HL-60/S4 treated with phorbol 12-myristate 13-acetate at 8.2 ng/mL for 4 days and 3 days (cell line): ENCODE data around the gene EVA1C.
"Not testable (repeated sequence)": the region's sequence is repeated elsewhere in the genome, so short reads cannot be mapped to it uniquely, and the experiment has no call there.

Experiments
- in situ Hi-C: fragments of 300-500 bp; cut with MboI; formaldehyde crosslinking; loops from 2 replicates; pipeline ENCODE4 v1.15.0; 2022; ENCODE audit warnings: low sequenced_read_pairs

EVA1C gene

DNA sequence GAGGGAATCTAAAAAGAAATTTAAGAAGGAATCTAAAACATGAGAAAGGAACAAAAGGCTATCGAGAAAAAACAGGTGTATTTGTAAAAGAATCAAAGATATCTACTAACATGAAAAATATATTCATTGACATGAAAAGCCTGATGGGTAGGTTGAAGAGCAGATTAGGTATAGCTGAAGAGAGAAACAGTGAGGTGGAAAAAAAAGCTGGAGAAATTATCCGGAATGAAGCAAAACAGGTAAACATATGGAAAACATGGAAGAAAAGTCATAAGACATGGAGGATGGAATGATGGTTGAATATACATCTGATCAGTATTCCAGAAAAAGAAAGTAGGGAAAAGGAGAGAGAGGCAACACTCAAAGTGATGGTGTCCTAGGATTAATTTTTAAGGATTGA is 9.6 kb downstream of the EVA1C start:
- in situ Hi-C loops: loop anchor here (25.0 kb wide), 1 partner anchor 165 kb away; the partner anchor contains the start of gene TCP10L

DNA sequence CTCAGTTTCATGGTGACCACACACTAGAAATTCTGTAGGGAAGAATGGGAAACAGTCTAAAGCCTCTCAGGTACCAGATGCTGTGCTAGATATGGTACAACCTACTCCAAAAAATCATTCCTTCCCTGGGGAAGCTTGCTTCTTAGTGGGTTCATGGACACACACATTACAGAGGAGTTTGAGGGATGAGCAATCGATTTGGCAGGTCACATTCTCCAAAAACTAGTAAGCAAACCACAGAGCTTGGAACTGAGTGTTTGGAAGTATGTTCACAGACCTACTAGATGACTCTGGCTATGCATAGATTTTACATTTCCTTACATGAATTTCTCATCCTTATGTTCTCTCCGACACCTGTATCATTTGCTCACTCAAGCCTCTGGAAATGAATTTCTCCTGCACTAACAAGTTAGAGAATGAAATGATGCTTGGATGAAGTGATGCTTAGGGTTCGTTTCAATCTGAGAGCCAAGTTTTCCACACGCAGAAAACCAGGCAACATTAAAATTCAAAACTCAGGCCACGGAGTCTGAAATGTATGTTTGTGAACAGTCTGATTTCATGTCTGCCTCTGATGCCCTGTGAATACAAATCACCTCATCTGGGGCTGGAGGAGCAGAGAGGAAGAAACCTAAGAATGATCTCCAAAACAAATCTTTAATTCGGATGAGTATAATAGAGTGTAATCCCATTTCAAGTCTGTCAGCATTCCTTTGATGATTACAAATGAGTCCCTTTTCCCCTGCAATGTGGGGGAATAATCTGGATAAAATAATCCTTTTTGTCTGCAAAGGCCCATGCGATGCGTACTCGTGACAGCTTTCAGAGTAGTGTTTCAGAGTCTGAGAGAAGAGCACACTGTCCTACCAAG is 11.0 kb downstream of the EVA1C start:
- in situ Hi-C loops: loop anchor here (25.0 kb wide), 1 partner anchor 164 kb away; the partner anchor contains the start of gene TCP10L

DNA sequence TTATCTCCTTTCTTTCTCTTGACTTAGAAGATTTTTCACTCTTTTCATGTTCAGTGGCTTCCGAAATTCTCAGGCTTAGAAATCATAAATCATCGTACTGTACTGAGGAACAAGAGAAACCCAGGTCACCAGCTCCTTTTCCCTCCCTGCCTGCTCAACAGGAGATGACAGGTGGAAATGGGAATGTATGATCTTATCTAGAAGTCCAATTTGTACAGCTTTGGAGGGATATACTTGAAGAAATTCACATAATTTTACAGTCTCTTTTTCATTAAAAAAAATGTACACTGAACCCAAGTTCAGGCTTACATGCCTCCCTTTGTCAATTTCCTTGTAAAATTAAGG is 11.7 kb downstream of the EVA1C start:
- in situ Hi-C loops: loop anchor here (25.0 kb wide), 1 partner anchor 163 kb away; the partner anchor contains the start of gene TCP10L

DNA sequence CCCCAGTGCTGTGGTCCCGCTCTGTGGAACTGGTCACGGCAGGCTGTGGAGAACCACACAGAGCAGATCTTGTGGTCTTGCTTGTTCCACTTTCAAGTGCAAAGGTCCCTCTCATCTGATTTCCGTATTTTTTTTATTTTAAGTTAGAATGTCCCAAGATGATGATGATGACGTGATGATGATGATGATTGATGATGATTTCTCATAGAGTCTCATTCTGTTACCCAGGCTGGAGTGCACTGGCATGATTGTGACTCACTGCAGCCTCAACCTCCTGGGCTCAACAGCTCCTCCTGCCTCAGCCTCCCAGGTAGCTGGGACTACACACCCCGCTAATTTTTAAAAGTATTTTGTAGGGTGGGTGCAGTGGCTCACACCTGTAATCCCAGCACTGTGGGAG is 12.2 kb downstream of the EVA1C start:
- in situ Hi-C loops: loop anchor here (25.0 kb wide), 1 partner anchor 163 kb away; the partner anchor contains the start of gene TCP10L

DNA sequence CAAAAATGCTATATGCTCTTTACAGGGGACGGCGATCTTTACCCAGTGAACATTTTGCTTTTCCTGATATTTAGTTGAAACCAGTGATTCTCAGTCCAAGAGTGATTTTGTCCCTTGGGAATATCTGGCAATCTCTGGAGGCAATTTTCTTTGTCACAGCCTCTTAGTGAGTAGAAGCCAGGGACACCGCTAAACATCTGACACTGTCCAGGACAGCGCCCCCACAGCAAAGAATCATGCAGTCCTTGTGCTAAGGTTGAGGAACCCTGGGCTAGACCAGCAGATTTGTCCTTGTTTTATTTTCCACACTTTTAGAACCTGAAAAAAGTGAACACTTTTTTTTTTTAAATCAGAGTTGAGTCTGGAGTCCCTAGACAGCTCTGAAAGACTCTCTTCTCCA is 13.1 kb downstream of the EVA1C start:
- in situ Hi-C loops: no loop called here

DNA sequence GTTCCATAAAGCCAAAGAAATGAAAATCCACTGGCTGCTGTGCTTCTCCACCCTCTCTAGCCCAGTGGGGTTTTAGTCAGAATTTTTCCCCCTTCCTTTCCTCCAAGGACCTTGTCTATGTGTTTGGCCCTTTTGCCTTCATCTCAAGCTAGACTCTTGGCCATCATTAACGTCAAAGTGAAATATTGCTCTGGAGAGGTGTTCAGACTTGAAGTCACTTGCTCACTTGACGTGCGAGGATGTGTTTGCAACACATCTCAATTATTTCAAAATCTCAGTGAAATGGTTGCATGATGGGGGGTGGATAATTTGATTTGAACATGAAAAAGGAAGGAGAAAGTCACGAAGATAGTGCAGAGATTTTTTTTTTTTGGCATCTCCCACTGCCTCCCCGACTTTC is 13.6 kb downstream of the EVA1C start:
- in situ Hi-C loops: no loop called here

DNA sequence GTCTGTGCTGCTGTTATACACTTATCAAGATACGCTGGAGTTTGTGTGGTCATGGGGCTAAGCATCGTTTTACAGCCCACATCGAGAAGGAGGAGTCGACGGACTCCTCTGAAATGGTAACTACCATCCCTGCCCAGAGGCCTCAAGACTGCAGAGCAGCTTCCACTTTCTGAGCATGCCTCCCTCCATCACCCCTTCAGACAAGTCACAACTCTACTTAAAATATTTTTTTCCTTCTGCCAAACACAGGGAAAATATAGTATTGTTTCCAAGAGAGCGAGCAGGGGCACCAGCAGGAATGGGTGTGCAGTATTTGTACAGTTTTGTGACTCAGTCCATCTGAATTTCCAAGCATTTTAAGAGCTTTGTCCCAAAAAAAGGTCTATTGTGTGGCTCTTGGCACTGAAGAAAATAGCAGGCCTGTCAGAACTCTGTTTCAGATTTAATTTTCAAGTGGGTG is 14.1 kb downstream of the EVA1C start:
- in situ Hi-C loops: no loop called here

DNA sequence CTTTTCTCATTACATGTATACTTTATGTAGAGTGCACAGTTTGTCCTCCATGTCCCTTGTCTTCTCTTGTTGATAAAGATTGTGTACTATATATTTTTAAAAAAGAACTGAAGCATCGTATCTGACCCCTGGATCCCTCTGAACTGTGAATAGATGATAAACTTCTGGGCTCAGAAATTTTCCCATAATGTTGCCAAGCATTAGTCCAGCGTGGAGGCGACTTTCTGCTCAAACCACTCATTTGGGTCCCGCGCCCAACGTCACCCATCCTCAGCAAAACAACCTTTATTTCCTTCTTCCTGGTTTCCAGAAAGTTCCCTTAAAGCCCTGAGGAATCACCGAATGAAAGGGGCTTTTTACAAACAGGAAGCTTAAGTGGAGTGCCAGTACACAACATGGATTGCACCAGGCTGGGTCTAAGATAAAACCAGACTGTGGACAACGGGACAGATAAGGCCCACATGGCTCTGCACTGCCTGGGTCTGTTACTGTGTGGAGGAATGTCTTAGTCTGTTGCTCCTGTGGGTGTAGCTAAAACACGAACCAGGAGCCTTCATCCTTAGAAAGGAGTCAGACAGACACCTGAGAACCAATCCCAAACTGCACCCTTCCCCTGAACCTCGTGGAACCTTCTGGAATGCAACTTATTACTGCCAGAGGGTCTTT is 15.6 kb downstream of the EVA1C start:
- in situ Hi-C loops: no loop called here

DNA sequence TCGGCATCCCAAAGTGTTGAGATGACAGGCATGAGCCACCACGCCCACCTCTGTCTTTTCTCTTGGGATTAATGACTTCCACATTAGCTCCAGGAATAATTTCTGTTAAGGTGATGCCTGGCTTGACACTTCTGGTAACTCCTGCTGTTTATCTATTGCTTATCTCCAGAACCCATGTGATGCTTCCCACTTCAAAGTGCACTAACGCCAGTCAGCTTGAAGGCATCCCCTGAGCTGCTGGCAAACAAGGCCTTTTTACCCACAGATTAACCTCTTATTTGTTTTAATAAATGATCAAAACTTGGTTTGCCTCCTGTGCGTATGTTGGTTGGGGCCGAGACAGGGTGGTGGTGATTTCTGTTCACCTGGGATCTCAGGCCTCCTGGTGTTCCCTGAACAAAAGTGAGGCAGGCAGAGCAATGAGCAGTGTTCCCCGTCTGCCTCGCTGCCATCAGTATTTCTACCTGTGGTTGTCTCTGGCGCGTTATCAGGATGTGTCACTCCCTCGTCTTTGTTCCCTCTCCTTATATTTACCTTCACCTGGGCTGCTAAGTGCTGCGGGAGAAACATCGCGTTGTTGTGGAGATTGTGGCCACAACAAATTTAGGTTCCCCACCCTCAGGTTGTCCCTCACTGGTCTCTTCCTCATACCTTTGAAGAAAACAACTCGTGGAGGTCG is 20.6 kb downstream of the EVA1C start:
- in situ Hi-C loops: not testable (repeated sequence)

DNA sequence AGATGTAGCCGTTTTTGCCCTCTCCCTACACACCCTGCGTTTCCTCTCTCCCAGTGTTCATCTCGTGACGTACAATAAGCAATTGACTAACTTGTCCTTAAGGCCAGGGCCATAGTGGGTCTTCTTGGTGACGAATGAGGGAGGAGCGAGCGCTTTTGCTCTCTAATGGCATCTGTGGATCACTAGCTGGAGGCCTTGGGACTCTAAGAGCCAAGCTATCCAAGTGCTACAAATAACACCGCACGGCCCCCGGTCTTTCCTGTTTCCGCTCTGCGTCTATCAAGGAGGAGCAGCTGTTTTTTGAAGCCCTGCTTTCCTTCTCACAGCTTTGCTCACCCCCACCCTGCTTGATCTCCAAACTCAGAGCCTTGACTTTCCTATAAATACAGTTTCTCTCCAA is 25.2 kb downstream of the EVA1C start:
- in situ Hi-C loops: no loop called here

DNA sequence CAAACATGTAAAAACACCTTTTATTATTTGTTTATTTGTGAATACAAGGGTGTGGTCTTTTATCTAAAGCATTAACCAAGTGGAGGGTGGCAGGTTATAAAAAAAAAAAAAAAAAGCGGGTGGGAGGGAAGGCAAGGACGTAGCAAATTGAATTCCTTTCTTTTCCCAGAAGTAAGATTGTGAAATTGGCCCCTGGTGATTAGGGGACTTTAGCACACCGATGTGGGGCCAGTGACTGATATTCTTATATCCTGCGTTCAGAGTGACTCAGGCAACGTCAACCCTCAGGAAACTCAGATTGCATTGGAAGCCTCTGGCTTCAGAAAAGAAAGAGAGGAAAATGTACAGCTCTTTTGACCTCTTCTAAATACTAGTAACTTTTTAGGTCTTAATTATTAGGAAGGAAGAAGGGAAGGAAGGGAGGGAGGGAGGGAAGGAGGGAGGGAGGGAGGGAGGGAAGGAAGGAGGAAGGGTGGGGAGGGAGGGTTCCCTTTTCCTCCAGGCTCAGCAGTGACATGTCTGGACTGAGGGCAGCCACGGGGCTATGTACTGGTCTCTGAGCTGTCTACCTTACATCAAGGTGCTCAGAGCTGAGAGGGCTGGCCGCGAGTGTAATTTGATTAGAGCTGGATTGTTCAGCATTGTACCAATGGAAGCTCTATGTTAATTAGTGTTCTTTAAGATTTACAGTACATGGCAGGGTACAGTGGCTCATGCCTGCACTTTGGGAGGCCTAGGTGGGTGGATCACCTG is 30.2 kb downstream of the EVA1C start:
- in situ Hi-C loops: no loop called here

DNA sequence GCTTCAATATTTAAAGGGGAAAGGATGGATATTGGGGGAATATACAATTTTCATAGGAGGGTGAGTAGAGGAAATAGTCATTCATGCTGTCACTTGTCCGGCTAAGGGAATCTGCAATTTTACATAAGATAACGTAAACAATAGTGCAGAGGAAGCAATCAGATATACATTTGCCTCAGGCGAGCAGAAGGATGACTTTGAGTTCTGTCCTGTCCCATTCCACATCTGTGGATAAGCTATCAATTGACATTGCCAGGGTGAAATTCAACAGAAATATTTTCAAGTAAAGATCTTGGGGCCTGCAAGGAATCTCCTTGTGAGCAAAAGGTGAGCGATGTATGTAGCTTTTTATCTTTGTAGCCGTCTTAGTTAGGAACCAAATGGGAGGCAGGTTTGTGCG is 32.6 kb downstream of the EVA1C start:
- in situ Hi-C loops: no loop called here

DNA sequence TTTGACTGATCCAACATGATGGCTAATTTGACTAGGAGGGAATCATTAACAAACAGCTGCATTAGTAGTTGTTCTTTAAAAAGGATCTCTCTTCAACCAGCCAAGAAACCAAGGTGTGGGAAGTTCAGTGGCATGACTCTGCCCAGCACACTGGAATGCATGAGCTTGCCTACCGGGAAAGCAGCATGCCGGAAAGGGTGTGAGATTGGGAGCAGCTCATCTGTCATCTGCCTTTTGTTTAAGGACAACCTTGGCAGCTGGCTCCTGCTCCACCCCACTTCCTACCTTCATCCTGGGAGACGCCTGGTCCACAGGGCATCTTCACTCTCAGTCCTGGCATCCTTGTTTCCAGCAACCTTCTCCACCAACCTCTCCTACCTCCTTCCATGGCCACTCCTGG is 33.9 kb downstream of the EVA1C start:
- in situ Hi-C loops: not testable (repeated sequence)

DNA sequence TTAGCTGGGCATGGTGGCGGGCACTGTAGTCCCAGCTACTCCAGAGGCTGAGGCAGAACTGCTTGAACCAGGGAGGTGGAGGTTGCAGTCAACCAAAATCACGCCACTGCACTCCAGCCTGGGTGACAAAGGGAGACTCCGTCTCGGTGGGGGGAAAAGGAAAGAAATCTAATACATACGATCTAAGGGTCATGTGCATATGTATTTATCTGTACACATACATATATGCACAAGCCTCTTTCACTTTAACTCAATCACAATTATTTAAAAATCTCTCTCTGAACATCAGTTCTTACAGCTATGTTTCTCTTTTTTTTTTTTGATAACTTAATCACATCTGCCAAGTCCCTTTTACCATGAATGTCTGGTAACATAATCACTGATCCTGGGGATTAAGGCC is 34.7 kb downstream of the EVA1C start:
- in situ Hi-C loops: no loop called here

DNA sequence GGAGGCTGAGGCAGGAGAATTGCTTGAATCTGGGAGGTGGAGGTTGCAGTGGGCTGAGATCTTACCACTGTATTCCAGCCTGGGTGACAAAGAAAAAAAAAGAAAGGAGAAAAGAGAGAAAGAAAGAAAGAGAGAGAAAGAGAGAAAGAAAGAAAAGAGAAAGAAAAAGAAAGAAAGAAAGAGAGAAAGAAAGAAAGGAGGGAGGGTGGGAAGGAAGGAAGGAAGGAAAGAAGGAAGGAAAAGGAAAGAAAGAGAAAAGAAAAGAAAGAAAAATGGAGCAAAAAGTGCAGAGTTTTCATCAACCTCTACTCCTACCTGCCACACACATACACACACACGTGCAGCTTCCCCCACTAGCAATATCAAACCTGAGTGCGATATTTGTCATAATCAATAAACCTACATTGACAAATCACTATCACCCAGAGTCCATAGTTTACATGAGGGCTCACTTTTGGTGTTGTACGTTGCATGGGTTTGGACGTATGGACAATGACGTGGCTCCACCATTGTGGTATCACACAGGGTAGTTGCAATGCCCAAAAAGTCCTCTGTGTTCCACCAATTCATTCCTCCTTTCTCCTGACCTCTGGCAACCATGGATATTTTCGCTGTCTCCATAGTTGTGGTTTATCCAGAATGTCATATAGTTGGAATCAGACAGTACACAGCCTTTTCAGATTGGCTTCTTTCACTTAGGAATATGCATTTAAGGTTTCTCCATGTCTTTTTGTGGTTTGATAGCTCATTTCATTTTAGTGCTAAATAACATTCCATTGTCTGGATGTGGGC is 36.5 kb downstream of the EVA1C start:
- in situ Hi-C loops: no loop called here

DNA sequence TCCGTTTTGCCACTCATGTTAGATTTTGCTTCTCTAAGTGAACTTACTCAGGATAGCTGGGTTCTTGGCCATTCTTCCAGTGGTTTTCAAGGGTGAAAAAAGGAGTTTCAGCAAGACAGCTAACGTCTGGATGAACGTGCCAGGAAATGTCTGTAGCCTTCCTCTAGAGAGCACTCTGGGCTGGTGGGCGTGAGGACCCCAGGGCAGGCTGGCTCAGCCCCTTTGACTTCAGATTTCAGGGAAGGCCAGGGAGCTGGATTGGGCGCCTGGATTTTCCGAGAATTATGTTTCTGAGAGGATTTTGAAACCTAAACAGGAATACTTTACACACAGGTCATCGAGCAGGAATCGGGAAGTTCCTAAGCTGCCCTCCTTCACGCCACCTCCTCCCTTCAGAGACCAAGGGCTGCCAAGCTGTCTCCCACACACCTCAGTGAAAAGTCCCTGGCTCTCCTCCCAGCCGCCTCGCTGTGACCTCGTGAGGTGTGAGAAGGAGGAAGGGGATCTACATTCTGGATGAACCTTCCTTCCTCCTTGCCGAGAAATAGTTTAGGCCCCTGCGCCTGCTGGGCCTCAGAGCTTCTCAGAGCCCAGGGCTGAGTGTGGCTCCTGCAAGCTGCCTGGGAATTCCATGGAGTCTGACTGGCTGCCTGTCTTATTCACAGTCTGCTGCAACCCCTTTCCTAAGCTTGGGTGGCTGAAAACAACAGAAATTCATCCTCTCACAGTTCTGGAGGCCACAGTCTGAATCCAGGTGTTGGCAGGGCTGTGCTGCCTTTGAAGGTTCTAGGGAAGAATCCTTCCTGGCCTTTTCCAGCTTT is 38.6 kb downstream of the EVA1C start:
- in situ Hi-C loops: not testable (repeated sequence)

DNA sequence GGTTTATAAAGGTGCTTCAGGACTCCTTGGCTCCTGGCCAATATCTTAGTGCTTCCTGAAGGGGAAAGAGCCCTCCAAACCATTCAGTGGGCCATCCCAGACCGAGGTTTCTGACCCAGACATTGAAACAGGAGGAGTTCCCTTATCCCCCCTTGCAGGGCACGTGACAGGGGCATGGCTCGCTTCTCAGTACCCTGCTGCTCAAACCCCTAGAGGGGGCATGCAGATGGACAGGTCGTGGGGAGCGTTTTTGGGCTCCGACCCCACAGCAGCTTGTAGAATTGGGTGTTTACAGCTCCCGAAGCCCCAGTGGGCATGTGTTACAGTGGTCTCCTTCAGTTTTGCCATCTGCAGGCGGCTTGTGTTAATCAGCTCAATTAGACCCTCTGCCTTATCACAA is 39.7 kb downstream of the EVA1C start:
- in situ Hi-C loops: not testable (repeated sequence)

DNA sequence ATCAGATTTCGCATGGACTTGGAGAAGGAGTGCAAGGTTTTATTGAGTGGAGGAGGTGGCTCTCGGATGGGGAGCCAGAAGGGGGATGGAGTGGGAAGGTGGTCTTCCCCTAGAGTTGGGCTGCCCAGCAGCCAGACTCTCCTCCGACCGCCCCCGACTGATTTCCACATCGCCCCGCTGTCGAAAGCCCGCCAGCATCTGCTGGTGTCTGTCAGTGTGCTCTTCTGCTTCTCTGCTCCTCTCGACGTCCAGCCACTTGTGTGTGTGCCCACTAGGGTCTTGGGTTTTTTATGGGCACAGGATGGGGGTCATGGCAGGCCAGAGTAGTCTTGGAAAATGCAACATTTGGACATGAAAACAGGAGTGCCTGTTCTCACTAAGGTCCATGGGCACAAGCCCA is 40.1 kb downstream of the EVA1C start:
- in situ Hi-C loops: no loop called here

DNA sequence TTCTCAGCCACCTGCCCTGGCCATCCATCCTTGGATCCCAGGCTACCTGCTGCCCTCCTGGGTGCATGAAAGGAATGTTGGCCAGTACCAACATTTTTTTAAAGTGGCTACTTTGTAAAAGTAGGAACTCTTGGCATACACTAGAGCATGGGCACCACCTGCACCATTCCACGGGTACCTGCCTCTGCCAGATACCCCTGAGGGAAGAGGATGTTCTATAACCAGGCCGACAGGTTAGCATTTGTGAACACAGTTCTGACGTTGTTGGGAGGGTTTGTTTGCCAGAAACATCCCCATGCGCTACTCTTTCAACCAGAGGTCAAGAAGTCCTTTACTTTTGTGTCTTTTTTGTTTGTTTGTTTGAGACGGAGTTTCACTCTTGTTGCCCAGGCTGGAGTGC is 43.0 kb downstream of the EVA1C start:
- in situ Hi-C loops: no loop called here
